Measurements from ENCODE around the gene PIEZO2.

GRCh38 chr18:10793730-10794370 is 355.5 kb downstream of the PIEZO2 start:
- TF ChIP-seq CTCF (IDR thresholded peaks at IDR 0.05; ENCODE audit: low read length) (no peak), EZH2 (IDR thresholded peaks at IDR 0.05; ENCODE audit: borderline replicate concordance, low read length) (no peak)

Data from OCI-LY1 (cell line).